A673 (cell line): ENCODE results near the gene MYO1D. TPM values are rescaled to one million over a fixed set of nuclear protein-coding genes. Genes with fewer than 3 reads are reported as not detected.

Source experiments
- BruUV-seq: library from RNA; stranded (reverse); fragments of 400-500 nt; replicated peaks from 2 replicates; lab custom pipeline; 2021; lab: Mats Ljungman, UMichigan
- CTCF ChIA-PET: fragments of 300-600 bp; sonication (Branson Sonifier 250); formaldehyde crosslinking; loops from one replicate; lab custom pipeline; 2022; ENCODE audit warnings: antibody characterized with exemption; lab: Charles Lee
- POLR2A ChIA-PET: fragments of 300-600 bp; sonication (Branson Sonifier 250); formaldehyde crosslinking; loops from one replicate; lab custom pipeline; 2022; ENCODE audit warnings: antibody characterized with exemption; ENCODE audit not compliant: low non-redundant PET; lab: Charles Lee
- DNase-seq: peaks from one replicate; pipeline ENCODE4 v3.0.0-alpha.2; 2015; ENCODE audit warnings: low spot score
- H3K27ac ChIP-seq: fragments of 200-600 bp; sonication (generic); 2 replicates; pipeline ENCODE4 v1.5.1; 2016; ENCODE audit warnings: mixed run types, low read depth, mild to moderate bottlenecking, mixed read lengths, antibody characterized with exemption, low read length; ENCODE audit not compliant: poor library complexity, severe bottlenecking
- H3K27me3 ChIP-seq: fragments of 200-600 bp; sonication (generic); replicated peaks from 2 replicates; pipeline ENCODE4 v1.6.1; 2017; ENCODE audit warnings: mixed run types, low read depth, mild to moderate bottlenecking, mixed read lengths, antibody characterized with exemption, low read length; ENCODE audit not compliant: insufficient read depth, poor library complexity
- H3K36me3 ChIP-seq: fragments of 200-600 bp; sonication (generic); 2 replicates; pipeline ENCODE4 v1.6.1; 2016; ENCODE audit warnings: mixed run types, mild to moderate bottlenecking, mixed read lengths, antibody characterized with exemption, low read length; ENCODE audit not compliant: insufficient read depth, poor library complexity, severe bottlenecking
- H3K4me1 ChIP-seq: fragments of 200-600 bp; sonication (generic); 2 replicates; pipeline ENCODE4 v1.6.1; 2017; ENCODE audit warnings: mixed run types, mild to moderate bottlenecking, mixed read lengths, antibody characterized with exemption, low read length; ENCODE audit not compliant: insufficient read depth, poor library complexity, severe bottlenecking
- H3K4me3 ChIP-seq: fragments of 200-600 bp; sonication (generic); 2 replicates; pipeline ENCODE4 v1.5.1; 2016; ENCODE audit warnings: low read depth, mixed run types, mild to moderate bottlenecking, mixed read lengths, low read length; ENCODE audit not compliant: poor library complexity, severe bottlenecking
- H3K9me3 ChIP-seq: fragments of 200-600 bp; sonication (generic); 2 replicates; pipeline ENCODE4 v1.6.1; 2016; ENCODE audit warnings: mixed run types, low read depth, mild to moderate bottlenecking, mixed read lengths, antibody characterized with exemption, low read length; ENCODE audit not compliant: poor library complexity, severe bottlenecking
- CTCF ChIP-seq: fragments of 300-800, 200-600 bp; sonication (generic); conservative IDR thresholded peaks from 2 replicates; pipeline ENCODE4 v1.5.1; 2017; ENCODE audit warnings: low read depth, mild to moderate bottlenecking, antibody characterized with exemption, low read length, moderate library complexity, mixed read lengths
- EZH2 ChIP-seq: fragments of 200-600 bp; sonication (generic); IDR thresholded peaks from 2 replicates; pipeline ENCODE4 v1.6.1; 2017; ENCODE audit warnings: borderline replicate concordance, low read depth, mild to moderate bottlenecking, mixed read lengths, antibody characterized with exemption, low read length; ENCODE audit not compliant: poor library complexity, severe bottlenecking
- intact Hi-C: fragments of 100-400 bp; cut with micrococcal nuclease; formaldehyde crosslinking; loops from one replicate; pipeline ENCODE4 v1.10.0; 2022; ENCODE audit not compliant: unreplicated experiment
- total RNA-seq: library from RNA; stranded (reverse); gene quantifications from 2 replicates; pipeline ENCODE4 v1.2.3, GENCODE V29; 2021

The MYO1D gene
- total RNA-seq, 1 experiment from 2014 or later, result 10.4 TPM

DNA sequence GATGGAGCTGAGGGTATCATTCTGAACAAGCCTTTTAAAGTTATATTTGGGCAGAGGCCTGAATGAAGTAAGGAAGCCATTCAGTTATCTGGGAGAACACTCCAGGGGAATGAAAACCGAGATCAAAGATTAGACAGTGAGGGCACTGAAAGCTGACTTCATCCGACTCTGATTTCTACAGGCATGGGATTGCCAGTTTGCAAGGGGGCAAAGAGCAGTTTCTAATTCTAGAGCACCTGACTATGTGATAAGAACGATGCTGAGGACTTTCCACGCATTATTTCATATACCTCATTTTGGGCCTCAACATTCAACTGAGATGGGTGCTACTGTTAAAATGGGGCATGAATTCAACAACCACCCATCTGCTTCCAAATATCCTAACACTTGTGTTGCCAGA is 254.4 kb downstream of the MYO1D start:
- no TSS peak for BruUV-seq
- CTCF ChIA-PET, result no interaction called here
- Histone ChIP-seq H3K27ac (no peak overlapping the region), H3K4me3 (no peak overlapping the region), H3K36me3 (no peaks in the 10 kb centered on the region), H3K9me3 (no peaks in the 10 kb centered on the region), H3K27me3 (no peaks in the 10 kb centered on the region), H3K4me1 (no peaks in the 10 kb centered on the region)
- intact Hi-C loops, result no loop called here
- DNase-seq, result no peak
- POLR2A ChIA-PET, result no interaction called here
- TF ChIP-seq EZH2, result no peak
- TF ChIP-seq CTCF, result no peak

DNA sequence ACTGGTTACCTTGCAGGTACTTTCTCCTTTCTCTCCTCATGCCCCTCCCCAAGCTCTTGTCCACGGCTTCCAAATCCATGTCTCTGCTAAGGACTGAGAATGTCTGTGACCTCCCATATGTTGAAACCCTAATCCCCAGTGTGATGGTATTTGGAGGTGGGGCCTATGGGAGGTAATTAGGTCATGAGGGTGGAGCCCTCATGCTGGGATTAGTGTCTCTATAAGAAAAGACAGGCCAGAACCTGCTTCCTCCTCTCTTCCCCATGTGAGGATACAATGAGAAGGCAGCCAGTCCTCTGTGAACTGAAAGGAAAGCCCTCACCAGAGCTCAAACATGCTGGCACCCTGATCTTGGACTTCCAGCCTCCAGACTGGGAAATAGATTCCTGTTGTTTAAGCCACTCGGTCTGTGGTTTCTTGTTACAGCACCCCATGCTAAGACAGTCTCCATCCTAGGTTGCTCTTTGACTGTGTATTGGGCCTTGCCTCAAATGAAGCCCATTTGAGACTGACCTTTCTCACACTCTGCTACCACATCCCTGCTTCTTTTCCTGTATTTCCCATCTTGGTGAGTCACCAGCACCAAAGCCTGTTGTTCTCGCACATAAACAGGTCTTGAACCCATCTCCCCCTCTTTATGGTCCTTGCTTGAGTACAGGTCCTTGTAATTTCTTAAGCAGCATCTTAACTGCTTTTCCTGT is 255.2 kb downstream of the MYO1D start:
- TF ChIP-seq CTCF (no peak), EZH2 (no peak)
- POLR2A ChIA-PET, result no interaction called here
- Histone ChIP-seq H3K27ac (no peak overlapping the region), H3K4me1 (no peaks in the 10 kb centered on the region), H3K36me3 (no peaks in the 10 kb centered on the region), H3K4me3 (no peak overlapping the region), H3K27me3 (no peaks in the 10 kb centered on the region), H3K9me3 (no peaks in the 10 kb centered on the region)
- no peak for DNase-seq
- CTCF ChIA-PET, result no interaction called here
- intact Hi-C loops, result no loop called here
- no TSS peak for BruUV-seq

- intact Hi-C loops, result no loop called here
- TF ChIP-seq CTCF (no peak), EZH2 (no peak)
- H3K27me3 ChIP-seq, result no peaks in the 10 kb centered on the region
- no peak overlapping the region for H3K4me3 ChIP-seq
- ChIA-PET CTCF (no interaction called here), POLR2A (no interaction called here)
- H3K27ac ChIP-seq, result no peak overlapping the region
- no TSS peak for BruUV-seq
- H3K4me1 ChIP-seq, result no peaks in the 10 kb centered on the region
- H3K36me3 ChIP-seq, result no peaks in the 10 kb centered on the region
- no peak for DNase-seq
- no peaks in the 10 kb centered on the region for H3K9me3 ChIP-seq
Observed at GRCh38 chr17:32615326-32615725, 261.6 kb downstream of the MYO1D start.
